Lower leg skin (tissue), 3 donors: ENCODE measurements around the gene ANKRD13A.

ENCODE experiments used
- CTCF ChIP-seq, 3 donors: fragments of 450-650 bp; IDR thresholded peaks; one replicate each; pipeline ENCODE4 v1.5.1; 2016; ENCODE audit warnings: antibody characterized with exemption in 3 of 3, mild to moderate bottlenecking in 3 of 3, moderate library complexity in 2 of 3
- POLR2A ChIP-seq, 2 donors: fragments of 450-650 bp; IDR thresholded peaks; one replicate each; pipeline ENCODE4 v1.6.1; 2016 to 2017; ENCODE audit warnings: antibody characterized with exemption in 2 of 2, mild to moderate bottlenecking in 1 of 2, moderate library complexity in 1 of 2

DNA sequence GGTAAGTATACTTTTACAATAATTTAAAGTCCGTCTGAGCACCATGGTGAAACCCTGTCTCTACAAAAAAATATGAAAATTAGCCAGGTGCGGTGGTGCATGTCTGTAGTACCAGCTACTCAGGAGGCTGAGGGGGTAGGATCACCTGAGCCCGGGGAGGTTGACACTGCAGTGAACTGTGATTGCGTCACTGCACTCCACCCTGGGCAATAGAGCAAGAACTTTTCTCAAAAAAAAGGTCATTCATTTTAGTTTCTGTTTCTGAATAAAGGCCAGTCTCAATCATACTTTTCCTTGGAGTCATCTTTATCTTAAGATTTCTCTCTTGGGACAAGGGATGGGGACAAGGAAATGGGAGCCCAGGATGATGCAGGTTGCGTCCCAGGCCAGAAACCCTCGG lies 12.9 kb downstream of the ANKRD13A start:
- TF ChIP-seq CTCF (IDR thresholded peaks at IDR 0.05) = no peak
- TF ChIP-seq POLR2A (IDR thresholded peaks at IDR 0.05) = no peak
